T-helper 1 cell treated with Interleukin-12 subunit alpha and Interleukin-12 subunit beta and Interleukin-4 antibody, amounts not matched to agents 30 ng/mL and 1 ng/mL, for 36 hours (primary cell): Measurements from ENCODE around the gene CRYBA2. TPM values are rescaled to one million over a fixed set of nuclear protein-coding genes. Genes with fewer than 3 reads are reported as not detected.

Source experiments
- intact Hi-C: fragments of 100-400 bp; cut with micrococcal nuclease; formaldehyde crosslinking; loops from one replicate; pipeline ENCODE4 v1.15.1; 2024
- total RNA-seq: library from RNA; stranded (reverse); gene quantifications from 2 replicates; pipeline ENCODE4 v1.2.3, GENCODE V29; 2022

The CRYBA2 gene
- total RNA-seq, 1 donor from 2014 or later = not detected

GRCh38 chr2:219024059-219024458, 30.8 kb upstream of the CRYBA2 start:
- intact Hi-C loops = no loop called here

GRCh38 chr2:219023045-219023605, 29.9 kb upstream of the CRYBA2 start:
- intact Hi-C loops = no loop called here

DNA sequence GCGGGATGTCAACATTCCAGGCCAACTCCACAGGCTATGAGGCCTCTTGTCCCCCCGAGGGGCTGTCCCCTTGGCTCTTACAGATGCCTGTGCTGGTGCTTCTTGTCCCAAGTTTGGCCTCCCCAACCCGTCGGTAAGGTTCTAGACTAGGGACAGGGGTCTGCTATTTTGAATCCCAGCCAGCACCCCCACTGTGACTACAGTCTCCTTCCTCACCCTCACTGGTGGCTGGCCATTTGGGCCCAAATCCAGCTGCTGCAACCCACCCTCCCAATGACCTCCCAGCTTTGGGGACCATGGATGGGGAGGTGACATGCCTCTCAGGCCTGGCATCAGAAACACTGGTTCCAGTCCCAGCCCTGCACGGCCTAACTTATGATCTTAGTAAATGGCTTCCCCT, 29.4 kb upstream of the CRYBA2 start:
- intact Hi-C loops = no loop called here

DNA sequence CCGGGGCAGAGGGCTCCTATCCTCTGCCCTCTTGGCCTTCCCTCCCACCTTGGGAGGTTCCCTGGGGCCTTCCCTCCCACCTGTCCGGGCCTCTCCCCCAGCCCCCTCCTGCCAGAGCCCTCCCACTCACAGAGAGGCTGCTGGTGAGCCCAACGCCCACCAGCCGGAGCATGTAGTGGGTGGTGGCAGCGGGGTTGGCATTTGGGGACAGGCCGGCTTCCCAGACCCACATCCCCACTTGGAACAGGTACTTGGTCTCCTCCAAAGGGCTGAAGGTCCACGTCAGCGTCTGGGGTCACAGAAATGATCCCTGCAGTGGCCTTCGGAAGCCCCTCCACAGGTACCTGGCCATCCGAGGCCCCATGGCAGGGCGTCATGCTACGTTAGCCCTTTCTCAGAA, 28.8 kb upstream of the CRYBA2 start:
- intact Hi-C loops = no loop called here

DNA sequence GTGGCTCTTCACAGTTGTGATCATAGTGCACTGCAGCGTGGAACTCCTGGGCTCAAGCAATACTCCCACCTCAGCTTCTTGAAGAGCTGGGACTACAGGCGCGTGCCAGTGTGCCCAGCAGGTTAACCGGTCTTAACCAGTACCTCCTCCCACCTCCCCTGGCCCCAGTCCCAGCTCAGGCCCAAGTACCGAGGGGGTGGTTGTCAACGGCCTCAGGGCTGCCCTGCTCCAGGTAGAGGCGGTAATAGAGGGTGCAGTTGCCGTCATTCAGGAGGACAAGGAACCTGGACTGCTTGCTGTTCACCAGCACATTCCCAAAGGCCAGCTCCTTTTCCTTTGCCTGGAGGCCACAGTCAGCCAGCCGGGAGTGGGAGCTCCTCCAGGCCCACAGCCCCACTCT, 28.4 kb upstream of the CRYBA2 start:
- intact Hi-C loops = no loop called here

GRCh38 chr2:219020604-219021365, 27.6 kb upstream of the CRYBA2 start:
- intact Hi-C loops = no loop called here

GRCh38 chr2:219019436-219019835, 26.2 kb upstream of the CRYBA2 start:
- intact Hi-C loops = no loop called here

DNA sequence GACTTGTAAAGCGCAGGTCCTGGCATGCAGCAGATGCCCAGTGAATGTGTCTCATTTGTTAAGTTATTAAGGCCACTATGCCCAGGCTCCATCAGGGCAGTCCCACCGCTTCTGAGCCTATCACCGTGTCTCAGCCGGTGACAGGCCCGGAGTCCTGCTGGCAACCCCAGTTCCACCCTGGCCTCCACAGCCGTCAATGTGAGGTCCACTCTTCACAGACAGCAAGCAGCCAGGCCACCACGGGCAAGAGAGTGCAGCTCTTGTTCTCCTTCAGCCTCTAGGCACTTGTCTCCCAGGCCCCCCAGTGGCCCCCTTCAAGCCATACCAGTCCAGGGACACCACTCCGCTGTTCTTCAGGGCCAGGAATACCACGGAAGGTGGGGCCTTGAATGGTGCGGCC, 25.5 kb upstream of the CRYBA2 start:
- intact Hi-C loops = no loop called here

DNA sequence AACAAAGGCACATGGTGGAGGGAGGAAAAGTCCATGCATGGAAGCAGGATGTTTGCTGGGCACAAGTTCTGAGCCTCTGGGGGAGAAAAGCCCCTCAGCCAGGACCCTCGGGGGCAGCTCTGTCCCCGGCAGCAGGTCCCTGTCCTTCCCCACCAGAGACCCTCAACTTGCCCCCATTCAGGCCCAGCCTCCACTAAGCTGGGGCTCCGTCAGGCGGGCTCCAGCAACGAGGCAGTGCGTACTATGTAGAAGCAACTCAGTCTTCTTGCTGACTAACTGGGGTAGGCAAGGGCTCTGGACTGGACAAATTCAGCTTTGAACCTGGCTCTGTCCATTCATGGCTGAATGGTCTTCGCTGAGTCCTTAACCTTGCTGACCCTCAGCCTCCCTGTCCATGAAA, 25.1 kb upstream of the CRYBA2 start:
- intact Hi-C loops = no loop called here

- intact Hi-C loops = no loop called here
Measured at GRCh38 chr2:219017201-219017931, 24.1 kb upstream of the CRYBA2 start.

DNA sequence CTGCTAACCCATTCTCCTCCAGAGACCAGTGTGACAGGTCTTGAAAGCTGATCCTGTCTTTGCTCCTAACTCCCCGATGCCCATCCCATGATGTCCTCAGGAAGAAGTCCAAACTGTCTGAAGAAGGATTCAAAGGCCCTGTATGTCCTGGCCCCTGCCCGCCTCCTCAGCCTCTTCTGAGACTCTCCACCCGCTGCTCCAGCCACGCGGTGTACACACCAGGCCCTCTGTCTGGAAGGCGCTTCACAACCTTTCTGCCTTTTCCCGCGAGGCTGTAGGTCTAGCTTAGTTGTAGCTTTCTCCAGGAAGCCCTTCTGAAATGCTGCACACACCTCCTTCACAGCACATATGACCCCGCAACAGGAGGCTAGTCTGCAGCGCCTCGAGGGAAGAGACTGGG, 23.5 kb upstream of the CRYBA2 start:
- intact Hi-C loops = no loop called here

DNA sequence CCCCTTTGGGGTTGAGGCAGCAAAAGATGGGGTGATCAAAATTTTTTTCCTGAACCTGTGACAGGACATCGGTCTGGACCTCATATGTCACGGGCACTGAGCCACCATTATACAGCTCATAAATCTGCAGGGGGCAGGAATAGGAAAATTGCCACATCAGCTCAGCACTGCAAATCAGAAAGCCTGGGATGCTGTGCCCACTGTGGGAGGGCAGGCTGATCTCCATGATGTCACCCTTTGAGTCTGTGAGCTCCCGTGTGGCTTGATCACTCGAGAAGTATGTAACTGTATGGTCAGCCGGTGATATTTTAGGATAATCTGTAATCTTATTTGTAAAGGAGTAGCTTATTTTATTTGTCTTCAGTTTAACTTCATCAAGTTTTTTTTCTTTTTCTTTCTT, 17.7 kb upstream of the CRYBA2 start:
- intact Hi-C loops = no loop called here

- intact Hi-C loops = no loop called here
Measured at GRCh38 chr2:219010162-219010756, 17.0 kb upstream of the CRYBA2 start.

GRCh38 chr2:219009294-219009693, 16.1 kb upstream of the CRYBA2 start:
- intact Hi-C loops = no loop called here

GRCh38 chr2:219003979-219004378, 10.8 kb upstream of the CRYBA2 start:
- intact Hi-C loops = no loop called here

DNA sequence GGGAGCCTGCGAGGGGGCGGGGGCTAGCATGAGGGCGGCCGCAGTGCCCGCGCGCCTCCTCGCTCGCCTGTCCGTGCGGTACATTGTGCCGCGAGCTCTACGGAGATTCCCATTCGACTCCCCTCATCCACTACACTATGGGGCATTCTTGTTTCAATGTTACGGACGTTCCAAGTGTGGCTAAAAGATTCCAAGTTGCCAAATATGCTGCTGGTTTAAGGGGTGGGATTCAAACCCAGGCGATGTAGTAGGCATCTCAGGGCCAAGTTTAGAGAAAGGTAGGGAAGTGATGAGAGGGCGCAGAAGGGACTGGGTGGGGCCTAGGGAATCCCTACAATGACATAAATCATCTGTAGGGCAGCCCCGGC, 10.0 kb upstream of the CRYBA2 start:
- intact Hi-C loops = no loop called here

DNA sequence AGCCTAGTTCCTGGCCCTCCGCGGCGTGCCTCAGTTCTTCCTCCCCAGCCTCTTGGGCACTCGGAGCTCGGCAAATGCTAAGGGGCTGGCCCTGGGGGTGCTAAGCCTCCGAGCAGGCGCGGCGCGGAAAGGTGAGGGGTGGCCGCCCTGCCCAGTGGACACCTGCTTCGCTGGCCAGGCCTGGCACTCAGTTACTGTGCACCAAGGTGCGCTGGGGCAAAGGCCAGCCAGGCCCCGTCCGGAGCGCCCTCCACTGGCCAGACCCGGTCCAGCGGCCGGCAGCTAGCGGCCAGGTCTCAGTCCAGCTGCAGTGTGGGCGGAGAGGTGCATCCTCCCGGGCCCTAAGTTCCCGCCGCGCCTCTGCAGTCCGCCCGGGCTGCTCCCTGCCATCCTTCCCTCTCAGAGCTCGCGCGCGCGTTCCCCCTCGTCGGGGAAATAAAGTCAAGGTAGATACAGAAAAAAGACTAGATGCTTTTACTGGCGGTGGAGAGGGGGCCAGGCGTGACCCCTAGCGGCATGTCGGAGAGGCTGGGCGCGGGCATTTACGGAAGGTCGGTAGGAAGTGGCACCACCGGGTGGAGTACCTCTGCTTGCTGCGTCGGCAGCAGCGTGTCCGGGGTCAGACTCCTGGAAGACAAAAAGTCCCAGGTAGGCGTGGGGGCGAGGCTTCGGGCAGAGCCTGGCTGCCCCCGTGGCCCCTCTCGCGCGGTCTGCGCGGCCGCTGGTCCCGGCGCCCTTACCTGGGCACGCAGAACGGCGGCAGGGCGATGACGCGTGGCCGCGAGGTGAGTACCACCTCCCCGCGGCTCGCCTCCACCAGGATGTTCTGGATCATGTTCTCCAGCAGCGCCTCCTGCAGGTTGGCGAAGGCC, 9.4 kb upstream of the CRYBA2 start:
- intact Hi-C loops = no loop called here

DNA sequence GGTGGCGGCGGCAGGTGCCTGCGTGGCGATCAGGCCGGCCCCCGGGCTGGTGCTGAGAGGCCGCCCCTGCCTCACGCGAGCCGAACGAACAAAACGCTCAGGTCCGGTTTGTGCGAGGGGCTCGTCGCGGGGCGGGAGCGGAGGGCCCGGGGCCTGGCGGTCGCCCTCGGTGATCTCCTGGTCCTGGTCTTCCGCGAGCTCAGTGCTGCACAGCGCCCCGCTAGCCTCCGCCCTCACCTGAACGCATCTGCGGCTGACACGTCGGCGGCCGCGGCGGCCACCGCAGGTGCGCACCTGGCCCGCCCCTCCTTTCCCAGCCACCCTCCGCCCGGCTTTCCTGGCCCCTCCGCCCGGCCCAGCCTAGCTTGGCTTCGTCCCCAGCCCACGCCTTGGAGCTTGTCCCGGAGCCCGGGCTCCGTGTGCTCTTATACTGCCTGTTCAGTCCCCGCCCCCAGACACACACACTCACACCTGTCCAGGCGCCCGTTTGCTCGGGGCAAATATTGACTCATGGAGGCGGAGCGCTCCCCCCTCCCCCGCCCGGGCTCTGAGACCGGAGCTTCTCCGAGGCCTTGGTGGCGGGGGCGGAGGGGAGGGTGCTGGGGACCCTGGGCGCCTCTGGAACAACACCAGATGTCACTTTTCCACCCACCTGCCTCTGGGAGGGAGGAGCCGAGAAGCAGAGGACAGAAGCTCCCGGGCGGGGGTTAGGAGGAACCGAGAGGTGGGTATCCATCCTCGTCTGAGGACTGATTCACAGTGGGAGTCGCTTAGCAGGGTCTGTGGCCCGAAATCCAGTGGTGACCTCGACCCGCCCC, 8.6 kb upstream of the CRYBA2 start:
- intact Hi-C loops = no loop called here

DNA sequence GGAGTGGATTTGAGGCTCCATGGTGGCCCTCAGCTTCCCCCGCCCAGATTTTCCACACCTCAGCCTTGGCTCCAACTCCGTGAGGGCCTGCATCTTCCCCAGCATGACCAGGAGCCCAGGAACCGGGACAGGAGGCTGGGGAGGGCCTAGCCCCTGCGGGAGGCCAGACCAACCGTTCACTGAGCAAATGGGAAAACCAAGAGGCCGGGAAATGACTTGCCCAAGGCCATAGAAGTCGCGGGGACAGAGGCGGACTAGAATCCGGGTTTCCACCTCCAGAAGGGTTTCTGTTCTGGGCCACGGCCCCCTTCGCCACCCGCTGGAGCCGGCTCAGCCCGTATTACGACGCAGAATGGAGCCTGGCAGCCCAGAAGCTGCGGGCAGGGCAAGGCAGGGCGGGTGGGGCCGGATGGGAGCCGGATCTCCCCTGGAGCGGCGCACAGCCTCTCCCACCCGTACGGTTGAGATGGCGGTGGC, 7.9 kb upstream of the CRYBA2 start:
- intact Hi-C loops = no loop called here

DNA sequence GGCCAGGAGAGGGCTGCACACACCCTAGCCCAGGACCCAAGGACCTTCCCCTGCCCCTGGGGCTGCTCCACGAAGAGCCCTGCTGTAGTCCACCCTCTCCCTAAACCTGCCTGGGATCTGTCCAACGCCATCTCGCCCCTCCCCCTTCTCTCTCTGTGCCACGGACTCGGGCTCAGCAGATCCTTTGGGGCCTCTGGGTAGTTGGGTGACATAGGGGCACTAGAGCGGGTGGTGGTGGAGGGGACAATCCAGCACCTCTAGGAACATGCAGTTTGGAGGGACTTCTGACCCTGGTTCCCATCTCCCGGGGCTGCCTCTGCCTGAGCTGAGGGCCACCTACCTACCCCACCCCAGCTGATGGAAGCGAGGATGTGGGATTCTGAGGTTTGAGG, 7.3 kb upstream of the CRYBA2 start:
- intact Hi-C loops = no loop called here
